Ovary (tissue), 3 donors: ENCODE results near the gene AIFM3.

Experiments used
- EP300 ChIP-seq: sonication (generic); formaldehyde crosslinking; IDR thresholded peaks from one replicate; pipeline ENCODE4 v1.6.1; 2017; ENCODE audit warnings: antibody characterized with exemption
- POLR2A ChIP-seq: fragments of 450-650 bp; IDR thresholded peaks from one replicate; pipeline ENCODE4 v1.6.1; 2017; ENCODE audit warnings: antibody characterized with exemption, mild to moderate bottlenecking, moderate library complexity
- TF ChIP-seq, protein P1 (sequence below), 3 donors: fragments of 450-650 bp in 2 of 3; fragments of 200-600 bp in 1 of 3; IDR thresholded peaks; one replicate each; pipeline versions ENCODE4 v1.5.1 to v1.8.0; 2016 to 2022; ENCODE audit warnings: antibody characterized with exemption in 3 of 3, mild to moderate bottlenecking in 1 of 3
- donor health status: DM: no; HTN: no; CAD: no.

DNA sequence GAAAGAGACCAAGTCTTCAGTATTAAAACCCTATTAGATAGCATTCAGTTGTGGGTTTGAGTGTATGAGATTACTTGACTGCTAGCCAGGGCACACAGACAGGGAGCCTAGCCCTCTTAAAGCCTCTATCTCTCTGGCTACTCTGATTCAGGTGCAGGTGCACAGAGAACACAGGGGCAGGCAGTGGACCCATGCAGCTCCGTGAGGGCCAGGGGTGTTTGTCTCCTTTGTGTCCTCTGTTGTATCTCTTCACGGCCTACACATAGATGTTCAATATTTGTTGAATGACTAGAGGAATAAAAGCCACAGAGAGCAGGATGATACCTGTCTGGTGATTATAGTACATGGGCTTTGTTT lies 21.5 kb upstream of the AIFM3 start:
- TF ChIP-seq, protein P1, sequence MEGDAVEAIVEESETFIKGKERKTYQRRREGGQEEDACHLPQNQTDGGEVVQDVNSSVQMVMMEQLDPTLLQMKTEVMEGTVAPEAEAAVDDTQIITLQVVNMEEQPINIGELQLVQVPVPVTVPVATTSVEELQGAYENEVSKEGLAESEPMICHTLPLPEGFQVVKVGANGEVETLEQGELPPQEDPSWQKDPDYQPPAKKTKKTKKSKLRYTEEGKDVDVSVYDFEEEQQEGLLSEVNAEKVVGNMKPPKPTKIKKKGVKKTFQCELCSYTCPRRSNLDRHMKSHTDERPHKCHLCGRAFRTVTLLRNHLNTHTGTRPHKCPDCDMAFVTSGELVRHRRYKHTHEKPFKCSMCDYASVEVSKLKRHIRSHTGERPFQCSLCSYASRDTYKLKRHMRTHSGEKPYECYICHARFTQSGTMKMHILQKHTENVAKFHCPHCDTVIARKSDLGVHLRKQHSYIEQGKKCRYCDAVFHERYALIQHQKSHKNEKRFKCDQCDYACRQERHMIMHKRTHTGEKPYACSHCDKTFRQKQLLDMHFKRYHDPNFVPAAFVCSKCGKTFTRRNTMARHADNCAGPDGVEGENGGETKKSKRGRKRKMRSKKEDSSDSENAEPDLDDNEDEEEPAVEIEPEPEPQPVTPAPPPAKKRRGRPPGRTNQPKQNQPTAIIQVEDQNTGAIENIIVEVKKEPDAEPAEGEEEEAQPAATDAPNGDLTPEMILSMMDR (IDR thresholded peaks at IDR 0.05): no peak
- TF ChIP-seq POLR2A (no peak), EP300 (no peak)
